Measurements from ENCODE around the gene NEK3. TPM values are rescaled to one million over a fixed set of nuclear protein-coding genes. Genes with fewer than 3 reads are reported as not detected.
A peak's percentile ranks its signal among the peaks of the same experiment; 100 is the strongest.
"Not testable (repeated sequence)": the region's sequence is repeated elsewhere in the genome, so short reads cannot be mapped to it uniquely, and the experiment has no call there.

Gene NEK3
- total RNA-seq, result 1 to 10 TPM; 2.6 to 2.8 TPM

- H3K36me3 Mint-ChIP-seq, result no peaks in the 10 kb centered on the region
- no peaks in the 10 kb centered on the region for H3K9me3 Mint-ChIP-seq (ENCODE audit: low read depth)
- ATAC-seq (peak; percentile 89), DNase-seq (peak; percentile 66)
- peak within 1 kb of the TSS; percentile 73 for H3K27ac Mint-ChIP-seq
- CTCF ChIA-PET, result interaction anchor here (0.7 to 2.9 kb wide), 5 partner anchors 9 to 290 kb away, joined by 3 to 8 read pairs (median 3); no protein-coding TSS in a partner anchor
- peaks cover 42% of the 10 kb centered on the region for H3K4me1 Mint-ChIP-seq
- peak within 1 kb of the TSS; percentile 78 for H3K4me3 Mint-ChIP-seq
- peaks cover 19% of the 10 kb centered on the region for H3K27me3 Mint-ChIP-seq
These were observed at the start of gene NEK3 for GRCh38 chr13:52159159-52159982. Gene NEK3, minus strand, starts transcription at chr13:52159597. Its CDS starts 3,406 bp downstream, at chr13:52156191.

- ATAC-seq; H3K27ac Mint-ChIP-seq; H3K9me3 Mint-ChIP-seq (ENCODE audit: low read depth); H3K4me3 Mint-ChIP-seq; H3K4me1 Mint-ChIP-seq; H3K27me3 Mint-ChIP-seq; DNase-seq; CTCF ChIA-PET; H3K36me3 Mint-ChIP-seq: not testable (repeated sequence)
These were observed 49.0 kb upstream of the NEK3 start for GRCh38 chr13:52208384-52208783.

GRCh38 chr13:52207896-52208295, 48.5 kb upstream of the NEK3 start:
- H3K27ac Mint-ChIP-seq; H3K36me3 Mint-ChIP-seq; ATAC-seq; CTCF ChIA-PET; H3K4me1 Mint-ChIP-seq; H3K4me3 Mint-ChIP-seq; H3K9me3 Mint-ChIP-seq (ENCODE audit: low read depth); H3K27me3 Mint-ChIP-seq; DNase-seq: not testable (repeated sequence)

GRCh38 chr13:52207337-52207736, 47.9 kb upstream of the NEK3 start:
- DNase-seq; H3K27me3 Mint-ChIP-seq; H3K27ac Mint-ChIP-seq; H3K9me3 Mint-ChIP-seq (ENCODE audit: low read depth); H3K36me3 Mint-ChIP-seq; H3K4me3 Mint-ChIP-seq; CTCF ChIA-PET; H3K4me1 Mint-ChIP-seq; ATAC-seq: not testable (repeated sequence)

GRCh38 chr13:52204546-52204945, 45.1 kb upstream of the NEK3 start:
- H3K27ac Mint-ChIP-seq; CTCF ChIA-PET; H3K36me3 Mint-ChIP-seq; H3K4me1 Mint-ChIP-seq; H3K9me3 Mint-ChIP-seq (ENCODE audit: low read depth); H3K27me3 Mint-ChIP-seq; DNase-seq; H3K4me3 Mint-ChIP-seq; ATAC-seq: not testable (repeated sequence)

- H3K4me1 Mint-ChIP-seq; ATAC-seq; H3K27ac Mint-ChIP-seq; H3K36me3 Mint-ChIP-seq; H3K4me3 Mint-ChIP-seq; CTCF ChIA-PET; H3K9me3 Mint-ChIP-seq (ENCODE audit: low read depth); H3K27me3 Mint-ChIP-seq; DNase-seq: not testable (repeated sequence)
These were observed 44.5 kb upstream of the NEK3 start for GRCh38 chr13:52203864-52204263.

- not testable (repeated sequence) for H3K4me3 Mint-ChIP-seq; H3K4me1 Mint-ChIP-seq; H3K27ac Mint-ChIP-seq; ATAC-seq; DNase-seq; H3K27me3 Mint-ChIP-seq; H3K36me3 Mint-ChIP-seq; H3K9me3 Mint-ChIP-seq (ENCODE audit: low read depth)
- CTCF ChIA-PET, result interaction anchor here (1.8 kb wide), 1 partner anchor 75 kb away, joined by 5 read pairs; no protein-coding TSS in a partner anchor
These were observed 43.1 kb upstream of the NEK3 start for GRCh38 chr13:52202506-52202905.

GRCh38 chr13:52201439-52202193, 42.2 kb upstream of the NEK3 start:
- not testable (repeated sequence) for H3K4me1 Mint-ChIP-seq; H3K27me3 Mint-ChIP-seq; H3K4me3 Mint-ChIP-seq; H3K9me3 Mint-ChIP-seq (ENCODE audit: low read depth); H3K36me3 Mint-ChIP-seq; DNase-seq; H3K27ac Mint-ChIP-seq
- peak; percentile 68 for ATAC-seq
- CTCF ChIA-PET, result interaction anchor here (1.0 to 1.8 kb wide), 3 partner anchors 74 to 386 kb away, joined by 4 to 7 read pairs (median 5); no protein-coding TSS in a partner anchor

- H3K4me1 Mint-ChIP-seq, result peaks cover 27% of the 10 kb centered on the region
- H3K27ac Mint-ChIP-seq, result peak overlapping the region; percentile 96
- CTCF ChIA-PET, result interaction anchor here (2.1 to 2.5 kb wide), 4 partner anchors 36 to 380 kb away, joined by 5 to 8 read pairs (median 6); partner anchors contain the start of genes NEK3 and VPS36
- no peaks in the 10 kb centered on the region for H3K36me3 Mint-ChIP-seq
- DNase-seq, result peak; percentile 81
- no peaks in the 10 kb centered on the region for H3K27me3 Mint-ChIP-seq
- peak; percentile 69 for ATAC-seq
- H3K9me3 Mint-ChIP-seq (ENCODE audit: low read depth), result no peaks in the 10 kb centered on the region
- H3K4me3 Mint-ChIP-seq, result peak overlapping the region; percentile 86
These were observed 36.0 kb upstream of the NEK3 start for GRCh38 chr13:52195401-52195837.

GRCh38 chr13:52194184-52194868, 34.9 kb upstream of the NEK3 start:
- ATAC-seq (peak; percentile 91), DNase-seq (peak; percentile 92)
- Mint-ChIP-seq H3K27me3 (no peaks in the 10 kb centered on the region), H3K27ac (peak overlapping the region; percentile 96), H3K4me3 (peak overlapping the region; percentile 86), H3K36me3 (peaks cover 2% of the 10 kb centered on the region), H3K4me1 (peaks cover 27% of the 10 kb centered on the region), H3K9me3 (ENCODE audit: low read depth) (no peaks in the 10 kb centered on the region)
- CTCF ChIA-PET, result interaction anchor here (0.5 to 2.5 kb wide), 8 partner anchors 35 to 423 kb away, joined by 3 to 8 read pairs (median 4); partner anchors contain the start of genes NEK3 and VPS36

GRCh38 chr13:52193587-52194183, 34.3 kb upstream of the NEK3 start:
- not testable (repeated sequence) for H3K27me3 Mint-ChIP-seq; ATAC-seq; H3K9me3 Mint-ChIP-seq (ENCODE audit: low read depth); H3K36me3 Mint-ChIP-seq; DNase-seq
- H3K4me1 Mint-ChIP-seq, result peaks cover 27% of the 10 kb centered on the region
- peak overlapping the region; percentile 96 for H3K27ac Mint-ChIP-seq
- CTCF ChIA-PET, result interaction anchor here (0.5 to 2.5 kb wide), 8 partner anchors 34 to 423 kb away, joined by 3 to 8 read pairs (median 4); partner anchors contain the start of genes NEK3 and VPS36
- H3K4me3 Mint-ChIP-seq, result peak overlapping the region; percentile 86

- ATAC-seq, result peak; percentile 64
These were observed 28.2 kb upstream of the NEK3 start for GRCh38 chr13:52187424-52188187.

More at GRCh38 chr13:52187424-52188187, 28.2 kb upstream of the NEK3 start:
- H3K9me3 Mint-ChIP-seq (ENCODE audit: low read depth); CTCF ChIA-PET; H3K4me3 Mint-ChIP-seq; H3K27me3 Mint-ChIP-seq: not testable (repeated sequence)
- DNase-seq, result peak; percentile 54
- H3K36me3 Mint-ChIP-seq, result peaks cover 11% of the 10 kb centered on the region
- peak overlapping the region; percentile 59 for H3K27ac Mint-ChIP-seq
- H3K4me1 Mint-ChIP-seq, result peaks cover 31% of the 10 kb centered on the region

All from activated CD8-positive, alpha-beta memory T cell treated with anti-CD3 and anti-CD28 coated beads, Interleukin-2, amount 10 ng/mL, durations not matched to agents 7 days and 5 days (primary cell).